Measurements from ENCODE around the gene TRPV3. TPM values are rescaled to one million over a fixed set of nuclear protein-coding genes. Genes with fewer than 3 reads are reported as not detected.
A peak's percentile ranks its signal among the peaks of the same experiment; 100 is the strongest.

The TRPV3 gene
- total RNA-seq, 4 donors from 2014 or later: 0.36 to 3.0 (median 0.86) TPM

DNA sequence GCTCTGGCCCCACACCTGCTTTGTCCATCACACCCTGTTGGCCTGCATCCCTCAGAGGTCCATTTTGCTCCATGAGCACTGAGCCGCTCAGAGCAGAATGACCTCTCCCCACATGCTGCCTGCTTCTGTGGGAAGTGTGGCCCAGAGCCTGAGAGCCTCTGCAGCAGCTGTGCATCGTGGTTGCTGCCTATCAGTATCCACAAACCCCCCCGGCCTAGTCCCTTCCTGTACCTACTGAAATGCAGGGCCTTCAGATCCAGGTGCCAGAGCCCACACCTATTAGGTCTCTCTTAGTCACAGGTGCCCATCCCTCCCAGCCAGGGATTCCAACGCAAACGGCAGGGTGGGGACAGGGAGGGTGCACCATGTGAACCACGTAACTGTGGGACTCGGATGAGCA, 16.6 kb upstream of the TRPV3 start:
- TF ChIP-seq, protein P1, sequence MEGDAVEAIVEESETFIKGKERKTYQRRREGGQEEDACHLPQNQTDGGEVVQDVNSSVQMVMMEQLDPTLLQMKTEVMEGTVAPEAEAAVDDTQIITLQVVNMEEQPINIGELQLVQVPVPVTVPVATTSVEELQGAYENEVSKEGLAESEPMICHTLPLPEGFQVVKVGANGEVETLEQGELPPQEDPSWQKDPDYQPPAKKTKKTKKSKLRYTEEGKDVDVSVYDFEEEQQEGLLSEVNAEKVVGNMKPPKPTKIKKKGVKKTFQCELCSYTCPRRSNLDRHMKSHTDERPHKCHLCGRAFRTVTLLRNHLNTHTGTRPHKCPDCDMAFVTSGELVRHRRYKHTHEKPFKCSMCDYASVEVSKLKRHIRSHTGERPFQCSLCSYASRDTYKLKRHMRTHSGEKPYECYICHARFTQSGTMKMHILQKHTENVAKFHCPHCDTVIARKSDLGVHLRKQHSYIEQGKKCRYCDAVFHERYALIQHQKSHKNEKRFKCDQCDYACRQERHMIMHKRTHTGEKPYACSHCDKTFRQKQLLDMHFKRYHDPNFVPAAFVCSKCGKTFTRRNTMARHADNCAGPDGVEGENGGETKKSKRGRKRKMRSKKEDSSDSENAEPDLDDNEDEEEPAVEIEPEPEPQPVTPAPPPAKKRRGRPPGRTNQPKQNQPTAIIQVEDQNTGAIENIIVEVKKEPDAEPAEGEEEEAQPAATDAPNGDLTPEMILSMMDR (IDR thresholded peaks at IDR 0.05): no peak
- no peak for DNase-seq (ENCODE audit: low spot score)
- ATAC-seq (ENCODE audit: low FRiP score): no peak

DNA sequence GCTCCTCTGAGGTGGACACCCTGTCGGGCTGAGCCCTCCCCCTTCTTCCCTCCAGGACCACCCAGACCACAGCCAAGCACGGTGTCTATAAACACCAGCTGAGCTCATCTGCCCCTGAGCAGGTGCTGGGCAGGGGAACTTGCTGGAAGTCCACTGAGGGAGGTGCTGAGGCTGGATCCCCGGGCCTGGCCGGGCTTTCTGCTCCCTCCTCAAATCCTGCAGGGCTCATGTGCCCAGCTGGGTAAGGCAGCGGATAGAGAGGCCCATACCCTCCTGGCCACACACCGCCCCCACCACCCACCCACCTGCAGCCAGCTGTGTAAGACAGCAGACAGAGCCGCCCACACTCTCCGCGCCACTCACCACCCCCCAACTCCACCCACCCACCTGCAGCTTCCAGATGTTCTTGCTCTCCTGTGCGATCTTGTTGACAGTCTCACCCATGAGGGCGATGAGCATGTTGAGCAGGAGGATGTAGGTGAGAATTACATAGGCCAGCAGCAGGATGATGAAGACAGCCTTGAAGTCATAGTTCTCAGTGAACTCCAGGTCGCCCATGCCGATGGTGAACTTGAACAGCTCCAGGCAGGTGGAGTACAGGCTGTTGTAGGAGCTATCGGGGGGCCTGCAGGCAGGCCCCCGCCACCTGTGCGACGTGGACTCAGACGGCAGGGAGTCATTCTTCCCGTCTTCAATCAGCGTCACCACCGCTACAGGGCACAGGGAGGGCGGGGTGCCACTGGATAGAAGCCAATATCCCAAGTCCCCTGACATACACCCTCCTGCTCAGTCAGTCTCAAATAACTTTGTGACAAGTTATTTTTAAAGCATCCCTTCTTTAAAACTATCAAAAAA, 15.9 kb upstream of the TRPV3 start:
- TF ChIP-seq, protein P1 (IDR thresholded peaks at IDR 0.05): no peak

DNA sequence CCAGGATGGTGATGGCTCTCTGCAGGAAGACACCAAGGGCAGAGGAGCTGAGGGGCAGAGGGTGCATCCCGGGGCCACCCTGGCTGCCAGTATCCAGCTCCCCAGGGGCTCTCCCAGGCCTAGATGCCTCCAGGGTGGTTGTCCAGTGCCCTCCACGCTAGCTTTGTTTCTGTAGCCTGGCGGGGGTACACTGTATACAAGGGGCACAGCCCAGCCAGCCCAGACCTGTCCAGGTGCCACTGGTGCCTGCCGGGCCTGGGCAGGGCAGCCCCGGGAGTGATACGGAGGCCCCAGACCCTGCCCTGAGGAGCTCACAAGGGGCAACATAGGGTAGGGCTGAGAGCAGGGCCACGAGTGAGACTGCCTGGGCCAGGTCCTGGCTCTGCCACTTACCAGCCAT, 14.6 kb upstream of the TRPV3 start:
- peak; percentile 31 for ATAC-seq (ENCODE audit: low FRiP score)
- DNase-seq (ENCODE audit: low spot score): no peak
- TF ChIP-seq, protein P1 (IDR thresholded peaks at IDR 0.05): no peak

More for the DNA sequence above, 15.9 kb upstream of the TRPV3 start:
- ATAC-seq (ENCODE audit: low FRiP score): no peak
- DNase-seq (ENCODE audit: low spot score): no peak

DNA sequence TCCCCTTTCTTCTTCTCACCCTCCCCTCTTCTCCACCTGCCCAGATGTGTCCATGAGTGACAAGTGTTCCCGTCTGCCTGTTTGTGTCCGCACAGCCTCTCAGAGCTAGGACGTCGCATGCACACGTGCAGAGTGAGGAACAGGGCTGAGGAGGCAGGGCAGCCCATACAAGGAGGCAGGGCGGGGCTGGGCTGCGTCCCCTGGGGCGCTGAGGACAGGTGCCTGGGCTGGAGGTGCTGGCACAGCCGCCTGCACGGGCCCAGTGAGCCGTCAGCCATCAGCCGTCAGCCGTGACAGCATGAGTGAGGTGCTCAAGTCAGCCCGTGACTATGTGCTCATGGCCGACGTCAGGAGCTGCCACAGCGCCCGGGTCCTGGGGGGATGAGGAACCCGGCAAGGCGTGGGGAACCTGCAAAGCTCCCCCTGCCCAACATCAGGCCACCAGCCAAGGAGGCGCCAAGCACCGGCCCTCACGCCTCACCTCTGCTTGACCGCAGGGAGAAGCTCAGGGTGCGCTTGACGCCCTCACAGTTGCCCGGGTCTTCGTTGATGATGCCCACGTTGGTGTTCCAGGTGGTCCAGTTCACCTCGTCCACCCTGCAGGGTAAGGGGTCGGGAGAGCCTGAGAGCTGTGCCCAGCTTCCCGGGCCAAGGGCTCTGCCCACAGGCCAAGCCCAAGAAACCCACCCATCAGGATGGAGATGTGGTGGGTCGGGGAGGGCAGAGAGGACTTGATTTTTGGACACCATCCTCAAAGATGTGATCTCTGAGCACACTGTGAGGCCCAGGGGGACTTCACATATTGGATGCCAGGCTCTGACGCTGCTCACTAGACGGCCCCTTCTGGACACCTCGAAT, 13.7 kb upstream of the TRPV3 start:
- DNase-seq (ENCODE audit: low spot score) (no peak), ATAC-seq (ENCODE audit: low FRiP score) (no peak)
- TF ChIP-seq, protein P1 (IDR thresholded peaks at IDR 0.05): no peak

DNA sequence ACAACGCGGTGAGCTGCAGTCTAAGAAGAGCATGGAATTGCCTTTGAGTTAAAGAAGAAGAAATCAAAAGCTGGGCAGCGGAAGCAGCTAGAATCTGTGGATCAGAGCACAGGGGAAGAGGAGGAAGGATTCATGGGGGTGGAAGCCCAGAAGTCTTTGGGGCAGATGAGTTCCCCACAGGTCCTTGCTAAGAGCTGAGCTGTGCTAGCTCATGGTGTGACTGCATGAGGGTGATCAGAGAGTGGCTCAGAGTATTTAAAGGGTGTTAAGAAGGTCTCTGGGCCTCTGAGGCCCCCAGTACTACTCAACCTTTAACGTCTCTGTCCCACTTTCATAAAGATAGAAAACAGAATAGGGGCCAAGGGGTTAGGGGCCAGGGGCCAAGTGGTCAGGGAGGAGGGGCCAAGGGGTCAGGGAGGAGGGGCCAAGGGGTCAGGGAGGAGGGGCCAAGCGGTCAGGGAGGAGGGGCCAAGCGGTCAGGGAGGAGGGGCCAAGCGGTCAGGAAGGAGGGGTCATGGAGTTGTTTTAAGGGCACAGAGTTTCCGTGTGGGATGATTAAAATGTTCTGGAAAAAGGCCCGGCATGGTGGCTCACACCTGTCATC, 12.0 kb upstream of the TRPV3 start:
- TF ChIP-seq, protein P1 (IDR thresholded peaks at IDR 0.05): no peak
- DNase-seq (ENCODE audit: low spot score) (no peak), ATAC-seq (ENCODE audit: low FRiP score) (no peak)

DNA sequence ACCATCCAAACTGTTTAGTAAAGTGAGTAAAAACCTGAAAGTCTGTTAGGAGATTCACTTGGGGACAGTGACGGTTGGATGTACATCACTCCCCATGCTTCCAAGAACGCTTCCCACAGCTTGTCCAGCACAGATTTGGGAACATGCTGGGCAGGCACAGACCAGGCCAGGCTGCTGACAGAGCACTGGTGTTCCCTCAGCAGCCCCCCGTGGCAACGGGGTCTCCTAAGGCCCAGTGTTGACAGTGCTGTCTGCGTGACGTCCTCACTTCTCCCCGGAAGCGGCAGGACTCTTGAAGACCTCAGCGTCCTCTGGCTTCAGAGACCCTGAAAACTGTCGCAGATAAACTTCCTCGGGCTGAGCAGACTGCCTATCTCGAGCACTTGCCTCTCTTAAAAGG, 8.9 kb upstream of the TRPV3 start:
- no peak for ATAC-seq (ENCODE audit: low FRiP score)
- TF ChIP-seq, protein P1 (IDR thresholded peaks at IDR 0.05): no peak

More for the DNA sequence above, 8.9 kb upstream of the TRPV3 start:
- DNase-seq (ENCODE audit: low spot score): no peak
